Stimulated activated CD4-positive, alpha-beta T cell treated with anti-CD3 and anti-CD28 coated beads, TNF-alpha, amount 100 ng/mL, for 24 hours (primary cell): ENCODE data around the gene PHACTR3.

Experiments
- DNase-seq, 3 experiments: peaks; one replicate each; pipeline ENCODE4 v3.0.0-alpha.2; 2020; ENCODE audit warnings: low read depth in 3 of 3

The PHACTR3 gene

DNA sequence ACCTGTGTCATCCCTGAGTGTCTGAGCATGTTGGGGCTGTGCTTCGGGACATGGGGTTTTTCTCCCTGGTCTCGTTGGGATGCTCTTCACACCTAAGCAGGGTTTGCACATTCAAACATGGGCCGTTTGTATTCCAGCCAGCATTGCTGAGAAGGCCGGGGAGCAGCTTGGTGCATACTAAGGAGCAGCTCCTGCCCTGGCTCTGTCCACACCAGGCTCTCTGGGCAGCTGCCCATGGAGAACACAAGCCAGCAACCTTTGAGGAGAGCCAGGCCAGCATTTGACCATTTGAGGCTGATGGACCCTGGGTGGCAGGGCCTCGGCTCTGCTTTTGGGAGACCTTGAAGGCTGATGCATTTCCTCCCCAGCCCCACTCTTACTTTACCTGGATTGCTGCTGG, 92.1 kb downstream of the PHACTR3 start:
- no peak for DNase-seq

DNA sequence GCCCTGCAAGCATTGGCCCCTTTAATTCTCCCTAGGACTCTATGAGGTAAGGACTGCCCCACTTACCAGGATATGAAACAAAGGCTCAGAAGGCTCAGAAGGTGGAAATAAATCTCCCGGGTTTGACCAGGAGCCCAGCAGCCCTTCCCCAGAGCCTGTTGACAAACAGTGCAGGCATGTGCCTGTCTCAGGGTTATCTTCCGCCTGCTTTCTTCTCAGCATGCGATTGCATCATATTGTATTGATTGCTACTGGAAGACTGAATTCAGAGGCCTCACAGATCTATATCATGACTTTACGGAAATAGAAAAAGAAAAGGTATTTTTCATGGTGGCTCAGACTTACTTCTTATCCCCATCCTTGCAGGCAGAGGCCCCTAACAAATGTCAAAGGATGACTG, 92.7 kb downstream of the PHACTR3 start:
- no peak for DNase-seq

DNA sequence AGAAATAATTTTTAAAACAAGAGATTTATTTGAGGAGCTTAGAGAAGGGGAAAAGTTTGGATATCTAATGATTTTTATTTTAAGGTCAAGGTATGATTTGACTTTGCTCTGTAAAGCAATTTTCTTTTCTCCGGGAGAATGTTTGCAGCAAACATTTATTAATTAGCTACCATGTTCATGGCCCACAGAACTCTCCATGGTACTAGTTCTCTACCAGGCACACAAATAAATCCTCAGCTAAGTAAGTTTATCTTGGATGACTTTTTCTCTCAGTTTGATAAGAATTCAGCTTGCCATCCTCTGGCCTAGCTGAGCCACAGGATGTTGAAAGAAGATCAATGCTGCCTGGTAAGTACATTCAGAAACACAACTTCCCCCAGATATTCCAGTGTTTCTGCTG, 94.3 kb downstream of the PHACTR3 start:
- no peak for DNase-seq

DNA sequence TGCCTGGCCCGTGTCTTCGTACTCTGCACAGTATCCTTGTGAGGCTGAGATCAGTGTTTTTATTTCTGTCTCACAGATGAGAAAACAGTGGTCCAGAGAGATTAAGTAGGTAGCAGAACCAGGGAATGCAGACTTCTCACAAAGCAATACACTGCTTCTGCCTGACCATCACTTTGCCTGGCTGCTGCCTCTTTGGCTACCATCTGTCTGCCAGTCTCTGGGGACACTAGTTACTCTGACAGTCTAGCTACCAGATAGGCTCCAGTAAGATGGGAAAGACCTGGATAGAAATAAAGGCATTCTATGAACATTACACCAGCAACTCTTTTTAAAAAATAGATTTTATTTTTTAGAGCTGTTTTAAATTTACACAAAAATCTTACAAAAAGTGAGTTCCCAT, 96.9 kb downstream of the PHACTR3 start:
- no peak for DNase-seq

DNA sequence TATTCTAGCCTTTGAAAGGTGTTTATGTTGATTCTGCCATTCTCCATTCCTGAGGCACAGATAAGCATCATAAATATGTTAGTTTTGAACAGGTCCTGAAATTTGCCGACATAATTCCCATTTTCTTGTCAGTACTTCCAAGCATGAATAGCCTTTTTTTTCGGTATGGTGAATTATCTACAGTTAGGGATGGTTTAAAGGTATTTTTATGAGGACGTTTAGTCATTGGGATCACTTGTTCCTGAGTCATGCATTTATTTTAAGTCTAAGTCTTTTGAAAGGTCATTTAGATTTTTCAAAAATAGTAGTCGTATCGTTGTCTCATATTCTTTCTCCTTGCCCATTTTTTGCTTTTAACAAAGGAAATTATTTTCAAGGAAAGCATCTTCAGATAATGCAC, 98.7 kb downstream of the PHACTR3 start:
- DNase-seq, result no peak

DNA sequence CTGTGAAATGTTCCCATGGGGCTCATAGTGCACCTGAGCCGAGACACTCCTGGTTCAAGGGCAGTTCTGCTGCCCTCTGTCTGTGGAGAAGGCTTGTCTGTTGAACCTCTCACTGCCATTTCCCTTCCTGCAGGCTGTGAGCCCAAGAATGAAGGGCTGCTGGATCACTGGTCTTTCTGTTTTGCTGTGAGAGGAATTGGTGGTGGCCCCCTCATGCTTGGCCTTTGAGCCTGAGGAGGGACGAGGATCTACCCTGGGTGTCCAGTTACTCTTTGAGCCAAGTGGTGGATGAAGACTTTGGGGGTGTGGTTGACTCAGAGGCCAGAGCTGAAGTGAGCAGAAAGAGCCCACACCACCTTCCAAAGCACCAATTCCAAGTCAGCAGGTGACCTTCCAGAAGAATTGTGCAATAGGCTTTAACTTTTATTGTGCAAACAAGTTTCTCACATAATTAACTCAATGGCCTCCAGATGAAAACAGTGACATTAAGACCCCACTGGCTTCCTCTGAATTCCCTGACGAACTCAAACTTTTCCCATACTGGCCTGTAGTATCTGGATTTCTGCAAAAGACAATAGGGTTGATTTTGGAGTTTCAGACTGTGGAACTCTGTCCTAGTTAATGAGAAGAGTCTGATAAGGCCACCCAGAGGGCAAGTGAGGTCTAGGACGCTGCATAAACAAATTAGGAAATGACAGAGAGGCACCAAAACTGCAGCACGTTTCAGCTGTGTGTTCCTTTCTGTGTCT, 101.5 kb downstream of the PHACTR3 start:
- no peak for DNase-seq

DNA sequence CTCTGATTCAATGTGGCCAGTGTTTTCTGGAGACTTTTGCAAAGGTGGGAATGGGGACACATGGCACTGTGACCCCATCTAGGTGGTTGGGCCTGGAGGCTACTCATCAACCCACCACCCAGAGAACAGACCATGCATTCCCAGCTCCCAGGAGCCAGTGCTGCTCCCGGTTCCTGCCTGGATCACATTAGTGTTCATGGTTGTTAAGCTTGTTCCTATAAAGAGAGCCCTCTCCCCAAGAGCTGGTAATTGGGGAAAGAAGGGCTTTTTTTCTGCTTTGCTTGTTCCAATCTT, 102.0 kb downstream of the PHACTR3 start:
- no peak for DNase-seq

DNA sequence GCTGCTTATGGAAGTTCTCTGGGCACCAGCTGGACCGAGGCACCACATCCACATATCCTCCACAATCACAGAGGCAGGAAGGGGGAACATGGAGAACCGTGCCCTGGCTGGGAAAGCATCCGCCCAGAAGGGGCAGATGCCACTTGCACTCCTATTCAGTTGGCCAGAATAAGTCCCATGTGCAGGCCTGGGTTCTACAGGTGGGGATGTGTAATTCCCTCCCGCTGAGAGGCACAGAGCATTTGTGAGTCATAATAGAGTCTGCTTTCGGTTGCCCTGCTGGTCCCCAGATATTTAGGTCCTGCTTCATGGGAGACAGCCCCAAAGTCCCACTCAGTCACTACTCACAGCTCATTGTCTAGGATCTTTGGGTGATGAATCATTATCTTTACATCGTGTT, 104.0 kb downstream of the PHACTR3 start:
- no peak for DNase-seq

DNA sequence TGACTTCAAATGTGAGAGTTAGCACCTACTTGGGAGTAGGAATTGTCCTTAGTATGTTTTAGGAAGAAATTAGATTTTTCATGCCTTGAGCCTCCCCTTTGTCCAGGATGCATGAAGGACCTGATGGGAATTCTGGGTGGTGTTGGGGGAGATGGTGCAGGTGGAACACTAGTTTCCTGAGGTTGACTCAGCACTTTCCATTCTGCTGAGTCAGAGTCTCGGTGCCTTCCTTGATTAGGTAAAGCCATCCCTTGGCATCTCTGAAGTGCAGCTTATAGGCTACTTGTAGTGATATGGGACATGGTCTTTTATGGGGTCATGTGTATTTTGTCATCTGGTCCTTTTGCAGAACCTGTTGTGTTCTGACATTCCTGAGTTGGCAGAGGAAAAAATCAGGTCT, 105.3 kb downstream of the PHACTR3 start:
- DNase-seq, result no peak

DNA sequence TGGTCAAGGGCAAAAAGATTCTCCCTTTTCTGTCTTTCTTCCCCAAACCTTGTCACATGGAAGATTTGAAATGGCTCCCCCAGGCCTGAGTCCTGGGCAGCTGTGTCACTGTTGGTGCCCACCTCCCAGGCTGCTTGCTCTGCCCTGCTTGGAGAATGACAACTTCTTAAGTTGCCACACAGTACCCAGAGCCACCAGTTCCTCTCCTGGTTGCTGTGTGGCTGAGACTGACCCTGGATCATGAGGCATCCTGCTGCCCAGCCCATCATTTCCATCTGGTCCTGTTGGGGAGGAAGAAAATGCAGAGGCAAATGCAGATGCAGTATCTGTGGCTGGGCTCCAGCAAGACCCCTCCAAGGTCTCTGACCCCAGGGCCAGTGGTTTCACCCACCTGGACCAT, 113.7 kb downstream of the PHACTR3 start:
- DNase-seq, result no peak

DNA sequence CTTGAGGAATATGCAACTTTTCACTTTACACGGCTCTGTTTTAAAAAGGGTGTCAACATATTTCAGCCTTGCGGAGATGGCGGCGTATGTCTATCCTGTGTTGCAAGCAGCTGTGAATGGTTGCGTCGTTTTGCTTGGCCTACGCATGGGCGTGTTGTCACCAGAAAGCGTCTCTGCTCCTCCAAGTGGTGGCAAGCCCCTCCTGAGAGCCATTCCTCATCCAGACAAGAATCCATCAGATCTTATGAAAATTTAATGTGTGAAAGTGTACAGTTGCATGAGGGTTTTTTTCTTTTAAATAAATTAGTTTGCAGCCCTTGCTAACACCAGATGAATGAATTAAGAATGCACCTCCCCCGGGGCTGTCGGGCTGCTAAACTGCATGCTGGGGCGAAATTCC, 114.4 kb downstream of the PHACTR3 start:
- DNase-seq, result no peak

DNA sequence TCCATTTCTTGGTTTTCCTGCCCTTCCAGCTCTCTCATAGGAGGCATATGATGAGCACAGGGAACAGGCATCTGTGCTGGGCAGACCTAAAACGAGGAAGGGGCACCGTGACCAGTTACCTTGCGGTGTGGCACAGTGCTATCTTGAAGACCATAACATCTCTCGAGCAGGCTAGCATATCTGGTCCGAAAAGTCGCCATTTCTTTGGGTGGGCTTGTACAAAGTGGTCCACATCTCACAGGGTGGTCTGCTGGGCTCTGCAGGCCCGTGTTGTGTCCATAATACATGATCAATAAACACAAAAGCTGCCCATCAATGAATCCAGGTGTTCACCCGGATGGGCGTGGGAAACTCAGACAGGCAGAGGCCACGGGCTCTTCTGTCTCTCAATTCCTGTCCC, 115.7 kb downstream of the PHACTR3 start:
- no peak for DNase-seq

DNA sequence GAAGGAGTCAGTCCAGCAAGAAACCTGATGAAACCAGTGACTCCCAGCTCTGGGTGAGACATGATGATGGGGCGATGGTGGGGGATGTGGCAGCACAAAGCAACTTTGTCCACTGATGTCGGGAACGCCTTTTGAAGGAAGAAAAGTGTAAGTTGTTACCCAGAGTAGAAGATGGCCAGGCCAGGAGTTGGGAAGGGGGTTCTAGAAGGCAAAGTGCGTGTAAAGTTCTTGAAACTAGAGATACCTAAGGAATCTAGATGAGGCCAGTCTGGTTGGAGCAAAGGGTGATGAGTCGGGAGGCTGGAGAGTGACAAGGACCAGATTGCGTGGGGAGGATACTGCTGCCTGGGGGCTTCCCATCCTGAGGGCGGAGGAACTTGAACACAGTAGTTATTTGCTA, 117.0 kb downstream of the PHACTR3 start:
- DNase-seq, result no peak

DNA sequence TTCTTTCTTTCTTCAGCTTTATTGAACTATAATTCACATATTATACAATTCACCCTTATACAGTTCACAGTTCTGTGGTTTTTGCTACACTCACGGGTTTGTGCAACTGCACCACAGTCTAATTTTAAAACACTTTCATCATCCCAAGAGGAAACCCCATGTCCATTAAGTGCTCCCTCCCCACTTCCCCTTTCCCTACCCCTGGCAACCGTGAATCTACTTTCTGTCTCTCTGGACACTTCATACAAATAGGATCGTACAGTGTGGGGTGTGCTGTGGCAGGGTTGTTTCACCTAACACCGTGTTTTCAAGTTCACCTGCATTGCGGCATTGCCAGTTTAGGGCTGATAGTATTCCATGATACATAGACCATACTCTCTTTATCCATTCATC, 118.8 kb downstream of the PHACTR3 start:
- DNase-seq, result no peak

DNA sequence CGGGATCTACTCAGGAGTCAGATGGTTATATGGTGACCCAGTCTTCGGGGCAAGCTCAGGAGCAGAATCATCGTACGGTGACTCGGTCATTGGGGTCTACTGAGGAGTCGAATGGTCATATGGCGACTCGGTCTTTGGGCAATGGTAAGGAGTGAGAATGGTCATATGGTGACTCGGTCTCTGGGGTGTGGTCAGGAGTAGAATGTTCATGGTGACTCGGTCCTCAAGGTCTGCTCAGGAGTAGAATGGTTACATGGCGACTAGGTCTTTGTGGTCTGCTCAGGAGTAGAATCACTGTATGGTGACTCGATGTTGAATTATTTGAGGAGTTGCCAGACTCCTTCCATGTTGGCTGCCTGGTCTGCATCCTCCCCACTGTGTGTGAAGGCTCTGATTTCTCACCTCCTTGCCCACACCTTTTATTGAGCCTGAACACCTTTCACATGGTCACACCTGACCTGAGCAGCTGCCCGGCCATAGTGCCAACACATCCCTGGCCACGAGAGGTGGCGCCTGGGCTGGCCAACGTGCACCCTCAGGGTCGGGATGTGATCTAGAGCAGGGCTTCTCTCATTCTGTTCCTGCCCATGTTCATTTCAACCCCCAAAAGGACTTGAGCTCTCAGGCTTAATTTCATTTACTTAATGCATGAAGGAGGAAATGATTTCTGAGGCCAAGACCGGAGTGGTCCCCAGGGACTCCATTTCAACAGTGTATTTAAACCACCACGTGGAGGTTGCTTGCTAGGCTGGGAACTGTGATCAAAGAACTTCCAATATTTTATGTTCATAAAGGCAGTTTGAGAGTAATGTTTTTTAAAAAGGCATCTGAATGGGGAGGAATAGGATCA, 119.5 kb downstream of the PHACTR3 start:
- no peak for DNase-seq

DNA sequence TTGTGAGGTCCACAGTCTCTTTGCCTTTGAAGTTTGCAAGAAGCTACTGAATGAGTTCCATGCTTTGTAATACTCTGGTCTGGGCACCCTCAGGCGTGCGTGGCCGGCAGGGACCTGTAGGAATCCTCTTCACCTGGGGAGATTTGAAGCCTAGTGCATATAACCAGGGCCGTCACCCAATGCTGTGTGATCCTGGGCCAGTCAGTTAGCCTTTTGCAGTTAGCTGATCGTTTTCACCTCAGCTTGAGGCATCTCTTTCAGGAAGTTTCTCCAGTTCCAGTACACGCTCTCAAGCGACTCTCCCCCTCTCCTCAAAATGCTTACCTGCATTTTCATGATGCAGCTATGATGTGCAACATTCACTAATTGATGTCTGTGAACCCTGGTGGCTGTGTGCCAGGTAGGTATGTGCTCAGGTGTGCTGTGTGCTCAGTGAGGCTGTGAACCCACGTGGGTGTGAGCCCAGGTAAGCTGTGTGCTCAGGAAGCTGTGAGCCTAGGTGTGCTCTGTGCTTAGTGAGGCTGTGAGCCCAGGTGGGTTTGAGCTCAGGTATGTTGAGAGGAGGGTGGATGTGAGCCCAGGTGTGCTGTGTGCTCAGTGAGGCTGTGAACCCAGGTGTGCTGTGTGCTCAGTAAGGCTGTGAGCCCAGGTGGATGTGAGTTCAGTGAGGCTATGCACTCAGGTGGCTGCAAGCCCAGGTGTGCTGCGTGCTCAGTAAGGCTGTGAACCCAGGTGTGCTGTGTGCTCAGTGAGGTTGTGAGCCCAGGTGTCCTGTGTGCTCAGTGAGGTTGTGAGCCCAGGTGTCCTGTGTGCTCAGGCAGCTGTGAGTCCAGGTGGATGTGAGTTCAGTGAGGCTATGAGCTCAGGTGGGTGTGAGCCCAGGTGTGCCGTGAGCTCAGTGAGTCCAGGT, 120.4 kb downstream of the PHACTR3 start:
- DNase-seq, result no peak

DNA sequence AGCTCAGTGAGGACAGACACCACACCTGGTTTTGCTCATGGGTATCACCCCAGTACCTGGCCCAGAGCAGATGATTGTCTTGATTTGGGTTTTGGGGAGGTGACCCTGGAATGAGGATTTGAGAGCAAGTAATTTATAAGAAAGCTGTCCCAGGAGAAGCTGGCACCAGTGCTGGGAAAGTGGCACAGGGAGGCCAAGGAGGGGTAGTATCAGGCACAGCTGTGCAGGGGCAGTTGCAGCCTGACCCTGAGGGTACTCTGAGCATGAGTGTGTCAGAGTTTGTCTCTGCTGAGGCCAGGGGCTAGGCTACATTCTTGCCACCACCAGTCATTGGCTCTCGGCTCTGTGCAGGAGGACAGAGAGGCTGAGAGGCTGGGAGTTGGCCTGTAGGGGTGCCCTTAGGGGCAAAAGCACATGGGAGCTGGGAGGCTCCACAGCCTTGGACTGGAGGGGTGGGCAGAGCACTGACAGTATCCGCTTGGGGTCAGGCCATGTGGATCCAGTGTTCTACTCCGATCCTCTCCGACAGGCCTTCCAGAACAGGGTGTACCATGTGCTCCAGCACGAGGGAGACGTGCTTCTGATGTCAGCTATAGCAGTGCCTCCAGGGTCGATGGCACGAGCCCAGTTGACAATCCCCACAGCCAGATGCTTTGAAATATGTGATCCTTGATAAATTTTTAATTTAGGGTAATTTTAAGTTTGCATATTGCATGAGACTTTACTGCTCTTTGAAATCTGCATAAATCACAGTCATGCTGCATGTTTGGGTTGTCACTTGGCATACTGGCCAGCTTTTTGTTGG, 121.3 kb downstream of the PHACTR3 start:
- DNase-seq, result no peak

DNA sequence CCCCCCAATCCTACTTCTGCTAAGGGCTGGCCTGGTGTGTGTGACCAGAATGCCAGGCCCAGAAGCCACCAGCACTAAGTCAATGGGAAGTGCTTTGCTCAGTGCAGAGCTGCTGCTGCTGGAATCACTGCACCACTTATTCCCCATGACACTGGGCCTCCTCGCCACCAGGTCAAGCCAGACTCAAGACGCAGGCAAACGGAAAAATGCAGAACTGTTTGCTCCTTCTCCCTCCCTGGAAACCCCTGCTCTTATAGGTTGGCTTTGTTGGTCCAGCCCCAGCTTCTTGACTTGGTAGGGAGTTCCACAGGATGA, 121.9 kb downstream of the PHACTR3 start:
- DNase-seq, result no peak

DNA sequence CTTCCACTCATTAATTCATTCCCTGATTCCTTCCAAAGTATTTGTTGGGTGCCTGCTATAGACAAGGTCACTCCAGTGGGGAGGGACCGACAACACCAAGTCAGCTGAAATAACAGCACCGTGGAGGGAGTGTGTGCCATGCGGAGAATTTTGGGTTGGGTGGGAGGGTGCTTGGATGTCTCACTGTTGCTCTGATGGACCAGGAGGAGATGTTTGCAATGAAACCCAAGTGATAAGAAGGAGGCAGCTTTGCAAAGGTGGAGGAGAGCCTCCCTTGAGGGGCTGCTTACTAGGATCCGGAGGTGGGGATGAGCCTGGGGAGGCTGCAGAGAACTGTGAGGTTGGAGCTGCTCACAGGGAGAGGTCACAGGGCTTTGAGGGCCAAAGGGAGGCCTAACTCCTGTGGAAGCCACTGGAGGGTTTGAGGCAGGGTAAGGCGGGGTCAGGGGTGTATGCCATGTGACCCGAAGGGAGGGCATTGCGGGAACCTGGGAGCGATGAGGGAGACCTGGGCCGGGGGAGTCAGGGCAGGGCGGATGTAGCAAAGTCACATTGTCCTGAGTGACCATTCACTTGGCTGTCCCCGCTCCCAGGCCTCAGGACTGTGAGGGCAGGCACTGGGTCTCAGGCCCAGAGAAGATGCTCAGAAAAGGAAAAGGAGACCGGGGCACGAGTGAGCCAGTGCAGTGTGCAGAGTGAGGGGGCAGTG, 124.5 kb downstream of the PHACTR3 start:
- no peak for DNase-seq

DNA sequence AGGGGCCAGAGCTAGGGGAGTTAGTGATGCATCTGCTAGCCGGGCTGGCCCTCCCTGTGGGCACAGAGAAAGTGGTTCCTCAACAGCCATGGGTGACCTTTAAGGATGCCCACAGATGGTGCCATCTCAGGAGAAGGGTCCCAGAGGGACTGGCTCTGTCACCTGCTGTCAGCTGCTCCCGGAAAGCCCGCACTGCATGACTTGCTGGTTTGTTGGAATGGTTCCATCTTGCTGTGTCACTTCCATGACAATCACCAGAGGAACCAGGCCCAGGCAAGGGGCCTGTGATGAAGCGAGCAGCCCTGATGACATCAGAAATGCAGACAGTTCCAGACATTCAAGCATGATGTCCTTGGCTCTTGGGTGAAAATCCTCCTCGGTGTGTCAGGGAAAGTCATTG, 125.2 kb downstream of the PHACTR3 start:
- DNase-seq, result no peak

DNA sequence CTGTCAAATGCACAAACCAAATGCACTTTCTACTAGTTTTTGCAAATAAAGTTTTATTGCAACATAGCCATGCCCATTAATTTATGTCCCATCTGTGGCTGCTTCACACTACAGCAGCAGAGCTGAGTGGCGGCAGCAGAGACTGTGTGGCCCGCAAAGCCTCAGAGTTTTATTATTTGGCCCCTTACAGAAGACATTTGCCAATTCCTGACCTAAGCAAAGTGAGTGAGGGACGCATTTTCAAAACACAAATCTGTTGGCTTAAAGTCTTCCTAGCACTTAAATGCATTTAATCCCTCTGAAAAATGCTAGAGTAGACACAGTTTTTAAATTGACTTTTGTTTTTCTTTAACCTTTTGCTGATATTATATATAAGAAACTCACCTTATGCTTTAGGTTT, 126.4 kb downstream of the PHACTR3 start:
- no peak for DNase-seq
